T-helper 17 cell (primary cell): ENCODE results near the gene PPP1R14B. TPM values are rescaled to one million over a fixed set of nuclear protein-coding genes. Genes with fewer than 3 reads are reported as not detected.
A peak's percentile ranks its signal among the peaks of the same experiment; 100 is the strongest.

Source experiments
- ATAC-seq: fragments of 150-1000 bp; cut with Tn5 transposase; 2 replicates; pipeline ENCODE4 v1.10.0; 2021; ENCODE audit warnings: mild to moderate bottlenecking, moderate library complexity
- DNase-seq, 3 donors: peaks; one replicate each; pipeline versions ENCODE4 v3.0.0 to v3.0.0-alpha.2; 2020 to 2021
- H3K9me3 ChIP-seq: one replicate; pipeline ENCODE4 v1.7.0; 2013; ENCODE audit warnings: low read length, mild to moderate bottlenecking; ENCODE audit not compliant: control insufficient read depth, poor library complexity, severe bottlenecking
- H3K27ac Mint-ChIP-seq: one replicate; pipeline ENCODE4 v1.8.0; 2022; ENCODE audit warnings: mild to moderate bottlenecking, moderate library complexity, mixed read lengths
- H3K27me3 Mint-ChIP-seq: one replicate; pipeline ENCODE4 v1.8.0; 2022; ENCODE audit warnings: mixed read lengths
- H3K36me3 Mint-ChIP-seq: one replicate; pipeline ENCODE4 v1.8.0; 2022; ENCODE audit warnings: low read depth, mixed read lengths
- H3K4me1 Mint-ChIP-seq: one replicate; pipeline ENCODE4 v1.8.0; 2022; ENCODE audit warnings: mild to moderate bottlenecking, mixed read lengths
- H3K4me3 Mint-ChIP-seq: one replicate; pipeline ENCODE4 v1.8.0; 2022; ENCODE audit warnings: mild to moderate bottlenecking, moderate library complexity, mixed read lengths
- total RNA-seq, 4 donors: library from RNA in 2 of 4; stranded (reverse) in 2 of 4; gene quantifications; one replicate each; pipeline ENCODE4 v1.2.3 and lab custom pipeline; 2022 to 2026

PPP1R14B gene
- total RNA-seq, 2 donors from 2014 or later, result 38.7 to 48.2 TPM

DNA sequence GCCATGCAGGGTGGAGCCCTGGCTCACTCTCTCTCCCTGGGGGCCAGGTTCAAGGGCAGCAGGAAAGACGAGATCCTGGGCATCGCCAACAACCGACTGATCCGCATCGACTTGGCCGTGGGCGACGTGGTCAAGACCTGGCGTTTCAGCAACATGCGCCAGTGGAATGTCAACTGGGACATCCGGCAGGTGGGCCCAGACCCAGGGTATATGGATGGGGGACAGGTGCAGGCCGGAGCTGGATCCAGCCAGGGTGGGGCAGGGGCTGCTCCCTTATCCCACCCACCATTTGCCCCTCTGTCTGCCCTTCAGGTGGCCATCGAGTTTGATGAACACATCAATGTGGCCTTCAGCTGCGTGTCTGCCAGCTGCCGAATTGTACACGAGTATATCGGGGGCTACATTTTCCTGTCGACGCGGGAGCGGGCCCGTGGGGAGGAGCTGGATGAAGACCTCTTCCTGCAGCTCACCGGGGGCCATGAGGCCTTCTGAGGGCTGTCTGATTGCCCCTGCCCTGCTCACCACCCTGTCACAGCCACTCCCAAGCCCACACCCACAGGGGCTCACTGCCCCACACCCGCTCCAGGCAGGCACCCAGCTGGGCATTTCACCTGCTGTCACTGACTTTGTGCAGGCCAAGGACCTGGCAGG, 23.6 kb downstream of the PPP1R14B start:
- Mint-ChIP-seq H3K27me3 (no peaks in the 10 kb centered on the region), H3K4me1 (peaks cover 21% of the 10 kb centered on the region), H3K36me3 (no peaks in the 10 kb centered on the region), H3K27ac (no peak overlapping the region), H3K4me3 (no peak overlapping the region)
- ATAC-seq (no peak), DNase-seq (no peak)
- no peaks in the 10 kb centered on the region for H3K9me3 ChIP-seq

DNA sequence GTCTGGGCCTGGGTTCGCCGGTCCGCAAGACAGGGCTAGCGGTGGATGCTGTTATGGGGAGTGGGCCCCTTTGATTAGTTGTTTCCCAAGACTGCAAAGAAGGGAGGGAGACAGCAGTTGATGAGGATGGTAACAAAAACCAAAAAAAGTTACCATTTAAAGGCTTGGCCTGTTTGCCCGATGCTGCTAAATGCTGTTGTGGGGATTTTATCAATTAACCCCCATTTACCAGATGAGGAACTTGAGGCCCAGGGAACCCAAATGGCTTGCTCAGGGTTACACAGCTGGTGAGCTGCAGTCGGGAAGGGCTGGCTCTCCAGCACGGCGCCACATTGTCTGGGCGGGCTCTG, 24.1 kb downstream of the PPP1R14B start:
- Mint-ChIP-seq H3K27ac (no peak overlapping the region), H3K4me3 (no peak overlapping the region), H3K36me3 (no peaks in the 10 kb centered on the region), H3K4me1 (peaks cover 19% of the 10 kb centered on the region), H3K27me3 (no peaks in the 10 kb centered on the region)
- no peak for ATAC-seq
- no peaks in the 10 kb centered on the region for H3K9me3 ChIP-seq
- no peak for DNase-seq

DNA sequence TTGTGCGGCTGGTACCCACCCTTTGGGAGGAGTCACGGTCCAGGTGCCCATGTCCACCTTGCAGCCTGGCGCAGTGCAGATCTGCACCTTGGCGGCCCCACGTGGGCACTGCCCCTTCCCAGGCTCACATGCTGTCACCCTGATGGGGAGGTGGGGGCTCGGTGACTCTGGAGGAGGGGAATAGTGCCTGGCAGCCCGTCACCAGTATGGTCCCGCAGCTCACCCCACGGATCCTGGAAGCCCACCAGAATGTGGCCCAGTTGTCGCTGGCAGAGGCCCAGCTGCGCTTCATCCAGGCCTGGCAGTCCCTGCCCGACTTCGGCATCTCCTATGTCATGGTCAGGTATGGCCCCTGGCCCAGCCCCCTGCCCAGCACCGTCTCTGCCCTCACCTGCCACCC, 25.9 kb downstream of the PPP1R14B start:
- Mint-ChIP-seq H3K4me3 (no peak overlapping the region), H3K36me3 (no peaks in the 10 kb centered on the region), H3K27ac (no peak overlapping the region), H3K27me3 (no peaks in the 10 kb centered on the region), H3K4me1 (peaks cover 10% of the 10 kb centered on the region)
- ATAC-seq, result no peak
- DNase-seq, result no peak
- no peaks in the 10 kb centered on the region for H3K9me3 ChIP-seq

DNA sequence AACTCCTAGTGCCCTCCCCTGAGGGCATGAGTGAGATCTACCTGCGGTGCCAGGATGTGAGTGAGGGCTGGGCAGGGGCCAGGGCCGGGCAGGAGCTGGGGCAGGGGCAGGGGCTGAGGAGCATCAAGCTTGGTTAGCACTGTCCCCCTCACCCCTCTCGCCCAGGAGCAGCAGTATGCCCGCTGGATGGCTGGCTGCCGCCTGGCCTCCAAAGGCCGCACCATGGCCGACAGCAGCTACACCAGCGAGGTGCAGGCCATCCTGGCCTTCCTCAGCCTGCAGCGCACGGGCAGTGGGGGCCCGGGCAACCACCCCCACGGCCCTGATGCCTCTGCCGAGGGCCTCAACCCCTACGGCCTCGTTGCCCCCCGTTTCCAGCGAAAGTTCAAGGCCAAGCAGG, 26.5 kb downstream of the PPP1R14B start:
- no peak for ATAC-seq
- no peak for DNase-seq
- no peaks in the 10 kb centered on the region for H3K9me3 ChIP-seq
- H3K27me3 Mint-ChIP-seq, result no peaks in the 10 kb centered on the region
- no peaks in the 10 kb centered on the region for H3K36me3 Mint-ChIP-seq
- peaks cover 8% of the 10 kb centered on the region for H3K4me1 Mint-ChIP-seq
- H3K27ac Mint-ChIP-seq, result no peak overlapping the region
- H3K4me3 Mint-ChIP-seq, result no peak overlapping the region

DNA sequence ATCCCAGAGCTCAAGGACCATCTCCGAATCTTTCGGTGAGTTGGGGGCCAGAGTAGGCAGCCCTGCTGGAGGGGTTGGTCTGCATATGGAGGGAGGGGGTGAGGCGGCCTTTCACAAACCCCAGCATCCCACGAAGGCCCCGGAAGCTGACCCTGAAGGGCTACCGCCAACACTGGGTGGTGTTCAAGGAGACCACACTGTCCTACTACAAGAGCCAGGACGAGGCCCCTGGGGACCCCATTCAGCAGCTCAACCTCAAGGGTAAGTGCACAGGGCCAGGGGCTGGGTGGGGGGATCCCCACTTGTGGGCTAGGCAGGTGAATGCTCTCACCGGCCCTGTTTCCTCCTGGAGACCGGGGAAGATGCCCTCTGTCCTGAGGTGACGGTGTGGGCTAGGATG, 27.0 kb downstream of the PPP1R14B start:
- Mint-ChIP-seq H3K27ac (no peak overlapping the region), H3K4me3 (no peak overlapping the region), H3K36me3 (no peaks in the 10 kb centered on the region), H3K4me1 (peaks cover 11% of the 10 kb centered on the region), H3K27me3 (no peaks in the 10 kb centered on the region)
- DNase-seq (no peak), ATAC-seq (no peak)
- no peaks in the 10 kb centered on the region for H3K9me3 ChIP-seq

DNA sequence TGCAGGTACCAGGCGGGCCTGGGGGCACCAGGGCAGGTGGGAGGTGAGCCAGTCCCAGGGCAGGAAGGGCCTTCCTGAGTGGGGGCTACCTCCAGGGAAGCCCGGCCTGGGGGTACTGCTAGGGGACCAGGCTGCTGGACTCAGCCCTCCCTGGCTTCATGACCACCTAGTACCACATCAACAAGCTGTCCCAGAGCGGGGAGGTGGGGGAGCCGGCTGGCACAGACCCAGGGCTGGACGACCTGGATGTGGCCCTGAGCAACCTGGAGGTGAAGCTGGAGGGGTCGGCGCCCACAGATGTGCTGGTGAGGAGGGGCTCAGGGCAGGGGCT, 27.4 kb downstream of the PPP1R14B start:
- Mint-ChIP-seq H3K36me3 (no peaks in the 10 kb centered on the region), H3K4me3 (no peak overlapping the region), H3K27ac (no peak overlapping the region), H3K27me3 (no peaks in the 10 kb centered on the region), H3K4me1 (peaks cover 11% of the 10 kb centered on the region)
- DNase-seq, result no peak
- ATAC-seq, result no peak
- H3K9me3 ChIP-seq, result no peaks in the 10 kb centered on the region

DNA sequence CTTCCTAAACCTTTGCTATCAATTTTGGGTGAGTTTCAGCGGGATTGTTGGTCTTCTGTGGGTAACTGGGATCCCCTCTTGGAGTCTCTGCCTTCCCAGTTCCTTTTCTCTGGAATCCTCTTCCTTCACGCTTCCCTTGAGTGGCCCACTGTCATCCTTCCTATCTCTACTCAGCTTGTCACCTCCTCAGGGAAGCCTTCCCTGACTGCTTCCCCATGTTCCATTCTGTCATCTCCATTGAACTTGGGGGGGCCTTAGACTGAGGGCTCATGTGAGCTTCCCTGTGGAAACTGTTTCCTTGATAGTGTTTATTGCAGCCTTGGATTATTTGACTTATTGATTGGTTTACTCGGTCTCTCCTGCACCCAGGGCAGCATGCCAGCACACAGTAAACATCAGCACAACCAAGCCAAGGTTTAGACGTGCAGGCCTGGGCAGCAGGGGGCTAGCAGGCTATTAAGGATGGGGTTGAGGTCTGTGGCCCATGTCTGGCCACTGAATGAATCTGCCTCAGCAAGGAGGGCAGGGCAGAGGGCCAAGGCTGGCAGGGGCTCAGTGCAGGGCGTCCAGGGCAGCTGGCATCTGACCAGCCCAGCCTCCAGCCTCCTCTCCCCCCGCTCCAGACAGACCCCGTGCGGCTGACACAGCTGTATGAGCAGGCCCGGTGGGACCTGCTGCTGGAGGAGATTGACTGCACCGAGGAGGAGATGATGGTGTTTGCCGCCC, 28.0 kb downstream of the PPP1R14B start:
- Mint-ChIP-seq H3K4me1 (peaks cover 13% of the 10 kb centered on the region), H3K27ac (no peak overlapping the region), H3K36me3 (peaks cover 1% of the 10 kb centered on the region), H3K4me3 (no peak overlapping the region), H3K27me3 (no peaks in the 10 kb centered on the region)
- no peaks in the 10 kb centered on the region for H3K9me3 ChIP-seq
- no peak for ATAC-seq
- no peak for DNase-seq

DNA sequence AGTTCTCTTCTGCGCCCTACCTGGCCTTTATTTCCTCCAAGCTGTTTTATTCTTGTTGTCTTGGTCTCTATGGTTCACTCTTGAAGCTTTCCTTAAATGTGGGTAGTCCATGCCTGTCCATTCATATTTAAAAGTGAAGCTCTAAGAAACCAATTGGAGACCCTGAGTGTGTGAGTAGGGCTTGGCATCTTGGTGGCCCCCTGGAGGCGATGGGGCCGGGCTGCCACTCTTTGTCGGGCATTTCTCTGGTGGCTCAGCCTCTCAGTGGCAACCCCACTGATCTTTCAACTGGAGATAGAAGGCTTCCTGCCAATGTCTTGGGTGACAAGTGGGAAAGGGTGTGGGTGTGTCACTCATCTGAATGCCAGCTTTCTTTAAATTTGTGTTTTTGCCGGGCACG, 29.9 kb downstream of the PPP1R14B start:
- DNase-seq (no peak), ATAC-seq (no peak)
- Mint-ChIP-seq H3K4me3 (no peak overlapping the region), H3K27ac (peak overlapping the region; percentile 9), H3K36me3 (peaks cover 2% of the 10 kb centered on the region), H3K27me3 (no peaks in the 10 kb centered on the region), H3K4me1 (peaks cover 19% of the 10 kb centered on the region)
- H3K9me3 ChIP-seq, result no peaks in the 10 kb centered on the region

DNA sequence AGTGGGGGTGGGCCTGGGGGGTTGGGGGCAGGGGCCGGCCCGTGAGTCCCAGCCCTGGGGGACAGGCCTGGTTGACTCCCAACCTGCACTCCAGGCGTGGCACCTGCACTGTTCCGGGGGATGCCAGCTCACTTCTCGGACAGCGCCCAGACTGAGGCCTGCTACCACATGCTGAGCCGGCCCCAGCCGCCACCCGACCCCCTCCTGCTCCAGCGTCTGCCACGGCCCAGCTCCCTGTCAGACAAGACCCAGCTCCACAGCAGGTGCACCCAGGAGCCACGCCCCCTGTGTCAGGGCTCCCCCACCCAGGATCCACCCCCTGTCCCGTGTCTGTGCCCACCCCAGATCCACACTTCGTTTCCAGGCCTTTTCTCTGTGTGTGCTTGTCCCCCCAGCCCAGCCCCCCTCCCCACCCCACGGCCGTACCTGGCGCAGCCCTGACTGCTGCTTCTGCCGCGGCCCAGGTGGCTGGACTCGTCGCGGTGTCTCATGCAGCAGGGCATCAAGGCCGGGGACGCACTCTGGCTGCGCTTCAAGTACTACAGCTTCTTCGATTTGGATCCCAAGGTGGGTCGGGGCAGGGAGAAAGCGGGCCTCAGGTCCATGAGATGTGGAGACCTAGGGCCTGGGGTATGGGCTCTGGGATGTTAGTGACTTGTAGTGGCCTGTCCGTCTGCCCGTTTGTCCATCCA, 35.4 kb downstream of the PPP1R14B start:
- Mint-ChIP-seq H3K36me3 (peaks cover 4% of the 10 kb centered on the region), H3K27ac (peak overlapping the region; percentile 24)

DNA sequence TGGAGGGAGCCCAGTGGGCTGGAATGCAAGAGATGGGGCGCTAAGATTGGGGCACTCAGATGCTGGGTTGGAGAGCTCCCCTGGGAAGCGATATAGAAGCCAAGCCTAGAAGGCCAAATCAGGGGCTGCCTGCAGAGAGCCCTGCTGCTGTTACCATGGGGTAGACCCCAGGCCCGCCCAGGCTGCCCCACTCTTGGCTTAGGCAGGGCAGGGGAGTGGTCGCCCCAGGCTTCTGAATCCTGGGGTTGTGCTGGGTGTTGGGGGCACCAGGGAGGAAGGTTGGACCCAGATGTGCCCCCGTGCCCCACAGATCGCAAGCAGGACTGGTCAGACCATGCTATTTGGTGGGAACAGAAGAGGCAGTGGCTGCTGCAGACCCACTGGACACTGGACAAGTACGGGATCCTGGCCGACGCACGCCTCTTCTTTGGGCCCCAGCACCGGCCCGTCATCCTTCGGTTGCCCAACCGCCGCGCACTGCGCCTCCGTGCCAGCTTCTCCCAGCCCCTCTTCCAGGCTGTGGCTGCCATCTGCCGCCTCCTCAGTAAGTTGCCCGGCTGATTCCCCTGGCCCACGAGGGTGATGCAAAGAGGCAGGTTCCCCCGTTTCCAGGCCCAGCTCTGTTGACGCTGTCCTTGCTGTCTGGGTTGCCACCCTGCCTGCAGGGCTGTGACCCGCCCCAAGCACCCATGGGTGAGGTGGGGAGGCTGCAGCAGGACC, 36.3 kb downstream of the PPP1R14B start:
- Mint-ChIP-seq H3K27ac (peak overlapping the region; percentile 24), H3K36me3 (peaks cover 4% of the 10 kb centered on the region), H3K27me3 (no peaks in the 10 kb centered on the region), H3K4me3 (no peak overlapping the region), H3K4me1 (peaks cover 40% of the 10 kb centered on the region)
- H3K9me3 ChIP-seq, result no peaks in the 10 kb centered on the region
- ATAC-seq, result no peak
- DNase-seq, result no peak

More for the DNA sequence above, 35.4 kb downstream of the PPP1R14B start:
- ATAC-seq (no peak), DNase-seq (no peak)
- peaks cover 35% of the 10 kb centered on the region for H3K4me1 Mint-ChIP-seq
- no peaks in the 10 kb centered on the region for H3K9me3 ChIP-seq
- no peak overlapping the region for H3K4me3 Mint-ChIP-seq
- no peaks in the 10 kb centered on the region for H3K27me3 Mint-ChIP-seq

DNA sequence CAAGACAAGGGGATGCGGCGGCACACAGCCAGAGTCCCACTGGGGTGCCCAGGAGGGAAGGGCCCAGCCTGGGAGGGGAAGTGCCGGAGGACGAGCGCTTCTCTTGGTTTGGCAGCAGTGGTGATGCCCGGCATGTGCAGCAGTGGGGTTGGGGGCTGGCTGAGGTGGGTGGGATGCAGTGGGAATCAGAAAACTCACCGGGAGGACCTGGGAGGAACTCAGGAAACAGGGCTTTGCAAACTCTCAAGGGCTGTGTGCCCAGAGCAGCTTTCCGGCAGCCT, 37.2 kb downstream of the PPP1R14B start:
- DNase-seq (no peak), ATAC-seq (no peak)
- Mint-ChIP-seq H3K4me1 (peaks cover 40% of the 10 kb centered on the region), H3K36me3 (peaks cover 6% of the 10 kb centered on the region), H3K27me3 (no peaks in the 10 kb centered on the region), H3K4me3 (peak overlapping the region; percentile 21), H3K27ac (peak overlapping the region; percentile 90)
- H3K9me3 ChIP-seq, result no peaks in the 10 kb centered on the region

DNA sequence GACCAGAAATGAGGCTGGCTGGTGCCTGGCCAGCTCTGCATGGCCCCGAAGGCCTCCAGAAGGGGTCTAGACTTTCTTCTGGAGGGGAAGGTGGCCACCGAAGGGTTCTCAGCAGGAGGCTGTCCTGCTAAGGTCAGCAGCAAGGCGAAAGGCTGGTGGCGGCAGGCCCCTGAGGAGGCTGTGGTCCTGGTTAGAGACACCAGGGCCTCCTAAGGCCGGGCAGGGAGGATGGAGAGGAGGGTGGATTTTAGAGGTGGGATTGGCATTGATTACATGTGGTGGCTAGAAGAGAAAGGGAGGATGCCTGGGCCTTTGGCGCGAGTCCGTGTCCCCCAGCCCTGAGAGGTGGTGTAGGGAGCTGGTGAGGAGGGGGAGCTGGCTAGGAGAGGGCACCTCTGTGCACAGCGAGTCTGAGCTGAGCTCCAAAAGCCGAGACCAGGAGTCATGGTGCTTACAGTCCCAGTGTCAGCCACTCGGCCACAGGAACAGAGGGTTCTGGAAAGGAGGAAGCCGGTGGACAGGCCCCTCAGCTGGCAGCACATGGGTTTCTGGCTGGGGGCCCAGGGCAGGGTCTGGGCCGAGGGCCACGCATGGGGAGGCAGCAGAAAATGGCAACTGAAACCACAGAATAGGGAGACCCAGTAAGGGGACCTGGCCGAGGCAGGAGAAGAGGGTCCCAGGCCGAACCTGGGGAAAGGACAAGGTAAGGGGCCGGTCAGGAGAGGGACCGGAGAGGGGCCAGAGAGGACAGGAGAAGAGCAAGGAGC, 37.8 kb downstream of the PPP1R14B start:
- Mint-ChIP-seq H3K4me1 (peaks cover 42% of the 10 kb centered on the region), H3K36me3 (peaks cover 8% of the 10 kb centered on the region), H3K4me3 (peak overlapping the region; percentile 92), H3K27ac (peak overlapping the region; percentile 90), H3K27me3 (no peaks in the 10 kb centered on the region)
- no peaks in the 10 kb centered on the region for H3K9me3 ChIP-seq
- no peak for ATAC-seq
- DNase-seq, result no peak
